GM10266 (cell line): ENCODE results near the gene PDE6A.

Source experiments
- DNase-seq: peaks from one replicate; pipeline ENCODE4 v3.0.0; 2012; ENCODE audit errors: extremely low spot score
- CTCF ChIP-seq: IDR thresholded peaks from 2 replicates; pipeline ENCODE4 v1.5.1; 2012; ENCODE audit warnings: mild to moderate bottlenecking, low read depth; ENCODE audit not compliant: control insufficient read depth, insufficient read depth; ENCODE audit errors: missing control alignments

PDE6A gene

GRCh38 chr5:149827086-149827485 lies 117.5 kb downstream of the PDE6A start:
- TF ChIP-seq CTCF: no peak
- DNase-seq: no peak

GRCh38 chr5:149826574-149826973 lies 118.0 kb downstream of the PDE6A start:
- no peak for DNase-seq
- TF ChIP-seq CTCF: no peak

GRCh38 chr5:149824846-149825245 lies 119.7 kb downstream of the PDE6A start:
- no peak for TF ChIP-seq CTCF
- DNase-seq: no peak

- TF ChIP-seq CTCF: no peak
- DNase-seq: no peak
Observed at GRCh38 chr5:149824120-149824519, 120.5 kb downstream of the PDE6A start.

- no peak for TF ChIP-seq CTCF
- DNase-seq: no peak
Observed at GRCh38 chr5:149823375-149823774, 121.2 kb downstream of the PDE6A start.

GRCh38 chr5:149822301-149822700 lies 122.3 kb downstream of the PDE6A start:
- no peak for TF ChIP-seq CTCF
- no peak for DNase-seq

- DNase-seq: no peak
- no peak for TF ChIP-seq CTCF
Observed at GRCh38 chr5:149820536-149821510, 123.8 kb downstream of the PDE6A start.
